Activated CD4-positive, CD25-positive, alpha-beta regulatory T cell (primary cell): Measurements from ENCODE around the gene EPB41L1.

Experiments
- DNase-seq, 4 experiments: peaks; one replicate each; lab custom pipeline; 2025; lab: John Stamatoyannopoulos, UW

EPB41L1 gene

GRCh38 chr20:36155991-36156390, 1.5 kb downstream of the EPB41L1 start:
- DNase-seq: no peak

DNA sequence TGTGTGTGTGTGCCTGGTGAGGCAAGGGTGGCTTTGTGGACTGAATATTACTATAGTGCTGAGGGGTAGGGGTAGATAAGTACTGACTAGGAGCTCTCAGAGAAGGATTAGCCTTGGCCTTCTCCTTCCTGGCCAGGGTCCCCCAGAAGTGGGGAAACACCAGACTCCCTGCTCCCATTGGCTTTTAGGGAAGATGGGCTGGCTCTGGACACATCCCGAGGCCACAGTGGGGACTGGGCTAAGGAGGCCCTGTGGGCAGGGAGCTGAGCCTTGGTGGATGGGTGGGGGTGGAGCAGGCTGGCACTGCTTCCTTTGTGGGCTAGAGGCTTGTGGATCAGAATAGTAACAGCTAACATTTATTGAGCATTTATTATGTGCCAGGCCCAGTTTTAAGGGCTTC, 3.1 kb downstream of the EPB41L1 start:
- no peak for DNase-seq

DNA sequence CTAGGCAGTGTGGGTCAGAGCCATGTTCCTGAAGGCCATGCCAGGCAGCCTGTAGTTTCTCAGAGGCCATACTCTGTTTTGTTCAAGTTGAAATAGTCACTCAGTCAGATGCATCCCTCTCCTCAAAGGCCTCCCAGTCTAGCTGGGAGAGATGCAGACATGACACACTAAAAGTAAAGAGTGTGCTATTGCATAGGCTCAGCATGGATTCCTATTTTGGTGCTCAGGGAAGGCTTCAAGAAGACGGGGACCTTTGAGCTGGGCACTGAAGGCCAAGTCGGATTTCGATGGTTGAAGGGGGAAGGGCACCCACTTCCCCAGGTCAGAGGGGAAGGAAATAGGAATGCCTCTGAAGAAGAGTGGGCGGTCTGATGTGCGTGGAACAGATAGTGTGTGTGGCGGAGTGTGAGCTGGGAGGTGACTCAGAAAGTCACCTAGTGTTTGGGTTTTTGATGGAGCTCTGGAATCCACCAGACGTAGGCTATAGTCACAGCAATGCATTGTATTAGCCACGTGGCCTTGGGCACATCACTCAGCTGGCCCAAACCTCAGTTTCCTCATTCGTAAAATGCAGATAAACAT, 3.7 kb downstream of the EPB41L1 start:
- DNase-seq: no peak

- DNase-seq: no peak
Observed at GRCh38 chr20:36159833-36160232, 5.3 kb downstream of the EPB41L1 start.

- no peak for DNase-seq
Observed at GRCh38 chr20:36162272-36162966, 7.9 kb downstream of the EPB41L1 start.

GRCh38 chr20:36167902-36168503, 13.5 kb downstream of the EPB41L1 start:
- no peak for DNase-seq

- DNase-seq: no peak
Observed at GRCh38 chr20:36170542-36171215, 16.1 kb downstream of the EPB41L1 start.

DNA sequence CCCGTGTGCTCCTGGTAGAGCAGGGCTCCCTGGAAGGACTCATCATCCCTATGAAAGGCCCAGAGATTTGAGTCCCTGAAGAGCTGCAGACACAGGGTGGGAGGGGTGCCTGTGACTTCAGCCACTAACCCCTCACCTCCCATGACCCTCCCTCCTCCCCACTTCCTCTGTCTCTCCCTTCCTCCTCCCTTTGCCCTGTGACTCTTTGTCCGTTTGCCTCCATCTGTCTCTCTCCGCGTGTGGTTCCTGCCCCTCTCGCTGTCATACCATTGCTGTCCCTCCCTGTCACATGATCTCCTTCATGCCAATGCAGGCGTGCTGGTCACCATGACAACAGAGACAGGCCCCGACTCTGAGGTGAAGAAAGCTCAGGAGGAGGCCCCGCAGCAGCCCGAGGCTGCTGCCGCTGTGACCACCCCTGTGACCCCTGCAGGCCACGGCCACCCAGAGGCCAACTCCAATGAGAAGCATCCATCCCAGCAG, 19.0 kb downstream of the EPB41L1 start:
- no peak for DNase-seq

DNA sequence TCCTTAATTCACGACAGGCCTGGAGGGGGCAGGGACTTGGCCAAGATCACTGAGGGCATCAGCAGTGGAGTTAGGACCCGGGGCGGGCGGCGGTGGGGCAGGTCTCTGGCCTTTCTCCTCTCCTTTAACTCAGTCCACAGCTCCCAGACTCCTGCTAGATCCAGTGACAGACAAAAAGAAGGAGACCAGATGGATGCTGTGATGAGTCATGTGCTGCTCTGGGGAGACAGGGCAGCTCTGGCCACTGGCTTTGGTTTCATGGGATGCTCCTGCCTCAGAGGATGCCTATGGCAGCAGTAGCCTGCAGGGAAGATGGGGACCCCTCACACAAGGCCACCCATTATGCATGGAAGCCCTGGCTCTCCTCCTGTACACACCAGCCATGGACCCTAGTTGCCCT, 20.5 kb downstream of the EPB41L1 start:
- no peak for DNase-seq

DNA sequence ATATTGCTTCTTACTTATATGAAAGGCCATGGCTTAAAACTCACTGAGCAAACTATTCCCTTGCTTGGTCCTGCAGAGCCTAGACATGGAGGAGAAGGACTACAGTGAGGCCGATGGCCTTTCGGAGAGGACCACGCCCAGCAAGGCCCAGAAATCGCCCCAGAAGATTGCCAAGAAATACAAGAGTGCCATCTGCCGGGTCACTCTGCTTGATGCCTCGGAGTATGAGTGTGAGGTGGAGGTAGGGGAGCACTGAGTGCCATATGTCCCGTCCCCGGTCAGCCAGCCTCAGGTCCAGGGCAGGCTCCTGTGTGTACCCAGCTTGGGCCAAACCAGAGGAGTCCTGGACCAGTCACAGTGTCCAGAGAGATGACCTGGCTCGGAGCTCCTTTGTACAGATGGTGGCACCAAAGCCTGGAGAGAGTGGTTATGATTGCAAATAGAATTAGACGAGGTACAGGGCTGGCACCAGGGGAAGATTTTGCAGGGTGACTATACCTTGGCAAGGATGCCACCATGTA, 21.0 kb downstream of the EPB41L1 start:
- no peak for DNase-seq

DNA sequence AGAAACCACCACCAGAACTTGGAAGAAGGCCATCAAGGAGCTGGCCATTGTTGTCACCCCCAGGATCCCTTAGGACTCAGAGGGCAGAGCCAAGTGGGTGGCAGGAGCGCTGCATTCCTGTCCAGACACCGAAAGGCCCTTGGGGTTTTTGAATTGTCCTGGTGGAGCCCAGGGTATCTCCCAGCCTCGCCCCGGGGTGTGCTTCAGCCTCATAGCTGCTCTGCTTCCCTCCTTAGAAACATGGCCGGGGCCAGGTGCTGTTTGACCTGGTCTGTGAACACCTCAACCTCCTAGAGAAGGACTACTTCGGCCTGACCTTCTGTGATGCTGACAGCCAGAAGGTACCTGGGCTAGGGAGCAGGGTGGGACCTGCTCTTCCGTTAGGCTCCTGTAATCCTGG, 23.2 kb downstream of the EPB41L1 start:
- no peak for DNase-seq

DNA sequence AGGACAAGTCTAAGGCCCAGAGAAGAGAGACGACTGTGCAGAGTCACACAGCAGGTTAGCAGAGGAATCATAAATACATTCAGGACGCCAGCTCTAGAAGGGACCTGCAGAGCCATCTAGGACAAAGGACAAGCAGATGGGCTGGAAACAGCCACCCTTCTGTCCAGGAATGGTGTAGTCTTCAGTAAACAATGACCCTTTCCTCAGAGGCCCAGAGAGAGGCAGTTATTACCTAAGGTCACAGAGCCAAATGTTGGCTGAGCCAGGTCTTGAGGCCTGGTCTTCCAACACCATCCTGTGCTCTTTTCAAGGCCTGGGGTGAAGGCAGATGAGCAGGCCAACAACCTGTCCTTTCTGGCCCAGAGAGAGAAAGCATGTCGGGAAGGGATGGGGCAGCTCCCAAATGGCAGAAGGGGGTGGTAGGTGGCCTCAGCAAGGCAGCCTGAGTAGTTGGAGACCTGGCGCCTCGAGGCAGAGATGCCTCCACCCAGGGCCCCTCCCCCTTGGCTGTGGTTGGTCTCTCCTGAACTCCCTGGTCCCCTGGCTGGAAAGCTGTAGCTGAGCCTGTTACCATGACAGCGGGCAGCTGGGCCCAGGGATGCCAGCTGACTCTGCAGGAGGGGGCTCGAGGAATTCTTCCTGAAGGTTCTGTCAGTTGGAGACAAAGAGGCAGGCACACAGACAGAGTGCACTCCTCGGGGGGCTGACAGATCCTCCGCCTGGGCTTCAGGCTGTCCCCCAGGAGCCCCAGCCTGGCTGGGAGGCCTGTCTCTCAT, 24.8 kb downstream of the EPB41L1 start:
- DNase-seq: no peak

DNA sequence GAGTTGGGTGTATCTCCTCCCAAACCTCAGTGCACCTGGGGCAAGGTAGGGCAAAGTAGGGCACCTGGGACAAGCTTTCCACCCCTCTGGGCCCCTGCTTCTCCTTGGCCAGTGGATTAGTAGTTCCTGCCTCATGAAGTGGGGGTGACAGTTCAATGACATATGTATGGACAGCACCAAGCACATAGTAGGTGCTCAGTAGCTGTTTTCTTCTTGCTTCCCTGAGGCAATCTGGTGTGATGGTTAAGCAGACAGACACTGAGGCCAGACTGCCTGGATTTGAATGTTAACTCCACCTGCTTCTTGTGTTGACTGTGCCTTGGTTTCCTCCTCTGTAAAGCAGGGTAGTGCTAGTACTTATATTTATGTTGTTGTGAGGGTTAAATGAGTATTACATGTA, 25.8 kb downstream of the EPB41L1 start:
- DNase-seq: no peak

DNA sequence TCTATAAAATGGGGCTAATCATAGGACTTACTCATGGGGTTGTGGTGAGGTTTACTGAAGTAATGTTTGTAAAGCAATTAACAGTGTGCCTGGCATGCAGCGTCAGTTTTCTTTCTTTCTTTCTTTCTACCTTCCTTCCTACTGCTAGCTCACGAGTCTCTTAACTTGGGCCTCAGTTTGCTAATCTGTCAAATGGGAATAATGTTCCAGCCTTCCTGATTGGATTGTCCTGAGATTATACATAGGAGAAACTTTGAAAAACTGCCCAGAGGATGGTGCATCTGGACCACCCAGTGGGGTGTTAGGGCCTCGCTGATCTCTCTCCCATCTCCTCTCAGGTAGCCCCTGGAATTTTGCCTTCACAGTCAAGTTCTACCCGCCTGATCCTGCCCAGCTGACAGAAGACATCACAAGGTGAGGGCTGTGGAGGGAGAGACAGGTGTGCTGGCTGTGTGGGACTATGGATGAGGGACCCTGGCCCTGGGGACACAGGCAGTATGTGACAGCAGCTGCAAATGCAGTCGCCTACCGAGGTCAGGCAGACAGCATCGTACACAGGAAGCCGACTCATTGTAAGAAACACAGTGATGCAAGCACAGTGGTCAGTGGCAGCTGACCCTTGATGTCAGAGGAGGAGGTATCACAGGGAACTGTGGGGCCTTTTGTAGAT, 27.5 kb downstream of the EPB41L1 start:
- no peak for DNase-seq

DNA sequence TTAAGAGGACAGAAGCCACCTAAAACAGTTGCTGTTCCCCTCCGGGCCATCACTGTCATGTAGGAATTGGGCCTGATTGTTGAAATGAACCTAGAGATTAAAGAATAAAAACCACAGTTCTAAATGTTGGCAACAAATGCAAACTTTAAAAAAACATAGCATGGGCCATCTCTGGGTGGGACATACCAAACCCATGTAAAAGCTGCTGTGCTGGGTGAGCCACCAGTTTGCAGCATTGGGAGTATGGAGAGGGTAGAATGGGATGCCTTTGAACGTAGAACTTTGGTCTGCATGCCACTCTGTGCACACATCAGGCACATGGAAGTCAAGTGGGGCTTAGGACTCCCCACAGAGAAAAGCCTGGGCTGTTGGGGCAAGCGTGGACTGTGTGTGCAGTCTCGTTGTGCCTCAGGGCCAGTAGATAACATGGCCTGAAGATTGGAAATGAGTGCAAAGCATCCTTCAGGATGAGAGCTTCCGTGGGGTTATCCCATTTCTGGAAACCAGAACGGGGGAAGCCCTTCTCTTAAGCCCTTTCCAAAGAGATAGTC, 28.1 kb downstream of the EPB41L1 start:
- no peak for DNase-seq

DNA sequence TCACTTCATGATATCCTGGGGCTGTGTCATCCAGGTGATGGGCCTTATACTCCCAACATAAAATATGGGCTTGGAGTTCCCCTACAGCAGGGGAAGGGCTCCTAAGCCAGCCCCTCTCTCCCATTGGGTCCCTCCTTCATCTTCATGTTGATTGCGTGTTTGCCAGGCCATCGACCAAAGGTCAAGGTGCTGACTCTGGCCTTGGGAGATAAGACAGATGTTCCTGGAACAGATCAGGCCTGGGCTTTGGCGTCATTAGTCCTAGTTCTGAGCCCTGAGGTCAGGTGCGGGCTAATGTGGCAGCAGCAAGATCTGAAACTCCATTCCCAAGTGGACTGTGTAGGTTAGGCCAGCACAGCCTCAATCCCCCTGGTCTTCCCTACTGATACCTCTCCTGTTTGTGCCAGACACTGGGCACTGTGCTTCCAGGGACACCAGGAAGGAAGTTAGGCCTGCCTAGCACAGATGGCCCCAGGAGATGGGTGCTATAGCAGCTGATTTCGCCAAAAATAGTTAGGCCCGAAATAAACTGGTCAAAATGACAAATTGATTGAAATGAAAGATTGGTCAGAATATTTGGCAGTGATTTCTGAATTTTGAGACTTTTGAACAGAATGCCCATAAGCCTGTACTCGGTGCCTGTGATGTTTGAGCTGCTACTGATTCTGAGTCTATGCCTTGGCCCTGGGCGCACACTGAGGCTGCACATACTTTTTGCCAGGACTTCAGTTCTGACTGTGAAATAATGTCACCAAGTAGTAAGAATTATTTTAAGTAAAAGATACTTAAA, 28.8 kb downstream of the EPB41L1 start:
- DNase-seq: no peak

DNA sequence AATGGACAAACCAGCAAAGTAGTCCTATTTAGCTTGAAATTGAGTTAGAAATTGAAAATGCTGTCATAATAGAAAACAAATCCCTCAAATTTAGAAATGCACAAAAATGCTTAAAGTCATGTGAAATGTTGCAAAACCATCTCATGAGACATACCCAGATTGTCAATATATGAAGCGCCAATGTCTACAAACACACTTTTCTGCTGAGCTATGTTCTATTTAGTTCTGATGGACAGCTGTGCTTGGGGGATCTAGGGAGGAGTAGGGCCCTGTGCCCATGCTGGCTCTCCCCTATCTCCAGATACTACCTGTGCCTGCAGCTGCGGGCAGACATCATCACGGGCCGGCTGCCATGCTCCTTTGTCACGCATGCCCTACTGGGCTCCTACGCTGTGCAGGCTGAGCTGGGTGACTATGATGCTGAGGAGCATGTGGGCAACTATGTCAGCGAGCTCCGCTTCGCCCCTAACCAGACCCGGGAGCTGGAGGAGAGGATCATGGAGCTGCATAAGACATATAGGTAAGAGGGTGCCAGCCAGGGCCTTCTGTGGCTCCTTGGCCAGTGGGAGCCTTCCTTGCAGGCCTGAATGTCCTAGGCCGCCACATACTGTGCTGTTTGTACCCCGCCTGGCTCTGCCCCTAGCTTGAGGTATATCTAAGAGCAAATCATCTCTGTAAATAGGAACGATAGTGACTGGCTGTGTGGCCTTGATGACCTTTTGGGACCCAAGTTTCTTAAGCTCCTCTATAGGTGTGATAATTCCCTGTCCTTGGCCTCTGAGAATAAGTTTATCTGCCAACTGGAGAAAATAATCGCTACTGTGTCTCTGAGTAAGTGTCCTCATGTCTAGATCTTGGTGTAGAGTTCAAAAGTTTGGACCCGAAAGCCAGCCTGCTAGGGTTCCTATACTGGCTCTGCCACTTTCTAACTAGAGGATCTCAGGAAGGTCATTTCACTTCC, 30.6 kb downstream of the EPB41L1 start:
- DNase-seq: no peak

DNA sequence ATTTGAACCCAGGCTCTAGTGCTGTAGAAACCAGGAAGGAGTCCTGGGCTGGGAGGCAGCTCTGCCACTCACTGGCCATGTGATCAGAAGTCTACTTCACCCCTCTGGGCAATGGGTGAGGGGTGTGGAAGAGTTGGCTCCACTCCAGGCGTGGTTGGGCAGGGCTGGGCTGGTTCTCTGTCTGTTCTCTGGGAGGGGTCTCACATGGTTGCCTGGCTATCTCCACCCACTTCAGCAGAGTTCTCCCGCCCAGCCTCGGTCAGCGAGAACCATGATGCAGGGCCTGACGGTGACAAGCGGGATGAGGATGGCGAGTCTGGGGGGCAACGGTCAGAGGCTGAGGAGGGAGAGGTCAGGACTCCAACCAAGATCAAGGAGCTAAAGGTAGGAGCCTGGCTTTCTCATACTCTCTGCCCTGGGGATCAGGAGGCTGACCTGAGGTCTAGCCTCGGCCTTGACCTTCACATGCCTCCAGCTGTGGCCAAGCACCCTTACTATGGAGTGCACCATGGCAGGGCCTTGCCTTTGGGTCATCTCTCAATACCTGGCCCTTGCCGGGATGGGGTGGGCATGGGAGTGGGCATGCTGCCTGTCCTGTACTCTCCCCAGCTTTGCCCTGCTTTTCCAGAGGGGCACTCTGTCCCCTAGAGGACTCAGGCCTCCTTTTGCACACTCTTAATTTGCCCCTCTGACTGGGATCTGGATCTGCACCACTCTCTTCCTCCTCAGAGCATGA, 39.6 kb downstream of the EPB41L1 start:
- DNase-seq: no peak
